Activated CD4-positive, alpha-beta T cell treated with anti-CD3 and anti-CD28 coated beads, Interleukin-2, amount 50 U/mL, for 1 hour (primary cell): Measurements from ENCODE around the gene KRABD2.
"Not testable (repeated sequence)": the region's sequence is repeated elsewhere in the genome, so short reads cannot be mapped to it uniquely, and the experiment has no call there.

Experiments
- DNase-seq: peaks from one replicate; pipeline ENCODE4 v3.0.0-alpha.2; 2020

The KRABD2 gene

DNA sequence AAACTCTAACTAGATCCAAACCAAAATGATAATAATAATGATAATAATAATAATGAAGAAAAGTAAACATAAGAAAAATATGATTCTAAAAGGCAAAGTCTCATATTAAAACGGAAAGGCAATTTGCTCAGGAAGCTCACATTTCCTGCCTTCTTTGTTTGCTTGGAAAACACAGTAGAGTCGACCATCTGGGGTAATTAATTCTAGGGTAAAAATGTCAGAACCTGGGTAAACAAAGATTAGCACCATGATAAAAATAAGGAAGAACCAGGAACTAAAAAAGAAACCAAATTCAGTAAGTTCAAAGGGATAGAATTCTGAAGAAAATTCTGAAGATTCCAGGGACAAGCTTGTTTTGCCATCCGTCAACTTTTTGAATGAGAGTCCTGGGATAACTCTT is 16.2 kb downstream of the KRABD2 start:
- no peak for DNase-seq

DNA sequence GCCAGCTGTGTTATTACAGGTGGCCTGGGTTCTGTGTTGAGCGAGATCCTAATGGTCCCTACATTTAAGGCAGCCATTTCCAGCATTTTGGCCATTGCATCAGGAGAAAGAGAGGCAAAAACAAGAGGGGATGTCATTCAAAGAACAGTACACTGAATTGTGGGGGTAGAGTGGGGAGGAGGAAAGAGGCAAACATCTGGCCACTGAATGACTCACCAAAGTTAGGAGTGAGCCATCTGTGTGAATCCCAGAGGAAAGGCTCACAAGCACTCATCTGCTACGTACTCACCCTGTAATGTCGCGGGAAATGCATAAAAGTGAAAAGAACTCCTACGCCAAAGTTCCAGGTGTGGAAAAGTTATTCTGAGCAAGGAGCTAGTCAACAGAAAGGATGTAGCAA is 16.7 kb downstream of the KRABD2 start:
- no peak for DNase-seq

- no peak for DNase-seq
Observed at GRCh38 chr17:8357910-8358309, 18.6 kb downstream of the KRABD2 start.

DNA sequence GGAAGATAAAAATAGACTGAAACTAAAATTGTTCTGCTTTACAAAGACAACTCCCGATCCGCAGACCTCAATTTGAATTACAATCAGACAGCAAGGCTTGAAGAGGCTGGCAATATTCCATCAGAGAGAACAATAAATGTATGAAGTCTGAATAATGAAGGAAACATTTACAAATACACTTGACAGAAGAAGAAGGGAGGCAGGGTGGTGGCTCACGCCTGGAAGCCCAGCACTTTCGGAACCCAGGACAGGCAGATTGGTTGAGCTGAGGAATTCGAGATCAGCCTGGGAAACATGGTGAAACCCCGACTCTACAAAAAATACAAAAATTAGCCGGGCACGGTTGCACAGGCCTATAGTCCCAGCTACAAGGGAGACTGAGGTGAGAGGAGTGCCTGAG is 22.3 kb downstream of the KRABD2 start:
- no peak for DNase-seq

- no peak for DNase-seq
Observed at GRCh38 chr17:8353736-8354135, 22.8 kb downstream of the KRABD2 start.

DNA sequence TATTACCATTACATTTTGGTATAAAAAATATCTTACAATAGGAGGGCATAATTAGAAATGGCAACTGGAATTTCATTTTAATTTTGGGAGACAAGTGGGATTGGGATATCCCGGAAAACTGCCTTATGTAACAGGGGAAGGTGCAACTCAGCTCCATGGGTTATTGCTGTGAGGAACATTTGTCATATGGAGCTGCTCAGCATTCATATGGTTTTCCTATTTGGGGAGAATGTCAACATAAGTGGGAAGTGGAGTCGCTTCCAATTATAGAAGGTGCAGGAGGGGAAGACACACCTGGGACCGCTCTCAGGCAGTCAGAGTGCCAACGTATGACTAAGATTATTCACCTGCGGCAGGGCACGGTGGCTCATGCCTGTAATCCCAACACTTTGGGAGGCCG is 26.2 kb downstream of the KRABD2 start:
- DNase-seq, result no peak

GRCh38 chr17:8347001-8347400 is 29.5 kb downstream of the KRABD2 start:
- DNase-seq, result not testable (repeated sequence)

DNA sequence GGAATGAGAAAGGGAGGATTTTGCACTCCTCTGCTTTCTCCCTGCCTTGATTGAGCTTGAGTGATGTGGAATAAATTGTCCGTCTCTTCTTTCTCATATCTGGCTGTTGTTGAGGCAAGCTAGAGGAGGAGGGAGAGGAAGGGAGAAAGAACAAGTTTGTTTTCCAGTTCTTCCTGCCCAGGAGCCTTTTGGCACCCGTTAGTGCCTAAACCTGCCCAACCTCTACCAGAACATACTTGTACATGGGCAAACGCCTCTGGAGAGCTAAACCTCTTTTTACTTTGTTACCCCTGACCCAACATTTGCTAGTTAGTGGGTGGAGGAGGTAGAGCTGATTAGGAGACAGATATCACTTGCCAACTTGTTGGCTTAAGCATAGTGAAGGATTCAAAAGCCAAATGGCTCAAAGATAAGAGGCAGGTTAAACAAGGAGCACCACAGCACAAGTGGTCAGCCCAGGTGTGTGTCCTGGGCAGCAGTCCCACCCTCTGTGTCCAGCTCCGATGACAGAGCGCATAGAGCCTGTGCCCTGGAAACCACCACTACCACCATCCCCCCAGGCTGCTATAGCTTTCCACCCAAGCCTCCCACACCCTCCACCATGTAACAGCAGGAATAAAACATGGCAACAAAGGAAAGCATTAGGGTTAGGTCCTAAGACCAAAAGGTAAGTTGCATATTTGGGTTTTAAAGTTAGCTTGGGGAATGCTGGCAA is 30.4 kb downstream of the KRABD2 start:
- no peak for DNase-seq

- no peak for DNase-seq
Observed at GRCh38 chr17:8345052-8345690, 31.3 kb downstream of the KRABD2 start.

GRCh38 chr17:8341456-8341855 is 35.0 kb downstream of the KRABD2 start:
- no peak for DNase-seq

GRCh38 chr17:8339540-8339939 is 37.0 kb downstream of the KRABD2 start, which contains the start of gene ODF4:
TSS of gene ODF4 (plus strand) at chr17:8339840. CDS start at chr17:8340052, 212 bp downstream.
- no peak for DNase-seq

- DNase-seq, result no peak
Observed at GRCh38 chr17:8338753-8339140, 37.8 kb downstream of the KRABD2 start.

DNA sequence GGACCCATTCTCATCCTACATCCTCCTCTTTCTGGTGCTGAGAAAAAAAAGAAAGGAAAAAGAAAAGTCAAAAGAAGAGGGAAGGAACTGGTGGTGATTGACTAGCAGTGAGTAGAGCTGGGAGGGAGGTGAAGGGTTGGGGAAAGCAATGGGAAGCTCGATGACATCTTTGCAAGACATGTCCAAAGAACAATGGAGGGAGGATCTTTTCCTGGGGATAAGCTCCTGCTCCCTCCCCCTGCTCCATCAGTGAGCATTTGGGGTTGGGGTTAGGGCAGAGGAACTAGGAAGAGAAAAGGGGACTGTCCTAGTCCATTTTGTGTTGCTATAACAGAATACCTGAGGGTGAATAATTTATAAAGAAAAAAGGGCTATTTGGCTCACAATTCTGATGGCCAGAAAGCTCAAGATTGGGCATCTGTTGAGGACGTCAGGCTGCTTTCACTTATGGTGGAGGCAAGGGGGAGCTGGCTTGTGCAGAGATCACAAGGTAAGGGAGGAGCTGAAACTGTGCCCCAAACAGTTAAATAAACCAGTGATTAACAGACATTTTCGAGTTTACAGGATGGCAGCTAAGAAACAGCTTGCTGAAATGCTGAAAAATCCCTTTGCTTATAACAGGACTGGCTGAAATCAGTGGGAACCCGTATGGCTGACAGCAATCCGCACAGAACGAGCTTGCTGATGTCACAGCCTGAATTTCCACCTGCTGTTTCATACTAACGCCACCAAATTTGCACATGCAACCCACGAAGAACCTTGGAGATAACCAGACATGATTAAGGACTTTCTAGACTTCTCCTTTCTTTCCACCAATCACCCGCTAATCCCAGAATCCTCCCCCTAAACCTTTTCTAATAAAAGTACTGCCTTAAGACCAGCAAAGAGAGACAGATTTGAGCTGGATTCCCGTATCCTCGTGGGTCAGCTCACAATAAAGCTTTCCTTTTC is 38.4 kb downstream of the KRABD2 start:
- DNase-seq, result no peak

- no peak for DNase-seq
Observed at GRCh38 chr17:8333281-8333680, 43.2 kb downstream of the KRABD2 start.

- DNase-seq, result no peak
Observed at GRCh38 chr17:8332688-8333087, 43.8 kb downstream of the KRABD2 start.

GRCh38 chr17:8332128-8332527 is 44.4 kb downstream of the KRABD2 start:
- no peak for DNase-seq

DNA sequence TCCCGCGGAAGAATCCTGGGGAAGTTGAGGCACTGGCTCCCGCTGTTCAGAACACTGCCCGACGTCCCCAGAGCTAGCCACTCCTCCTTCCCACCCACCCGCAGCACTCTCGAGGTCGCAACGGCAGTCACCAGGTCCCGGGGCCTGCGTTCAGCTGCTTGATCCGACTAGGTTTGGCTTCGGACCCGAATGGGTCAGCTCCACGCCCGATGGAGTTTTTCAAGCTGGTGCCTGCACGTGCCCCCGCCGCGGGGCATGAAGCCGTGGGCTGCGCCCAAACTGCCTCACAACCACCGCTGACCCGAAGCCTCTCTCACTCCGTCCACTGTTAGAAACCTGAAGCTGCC is 49.2 kb downstream of the KRABD2 start:
- DNase-seq, result no peak
